NB4 (cell line): ENCODE measurements around the gene TLX2.

Experiments used
- DNase-seq: peaks from one replicate; pipeline ENCODE4 v3.0.0; 2010; ENCODE audit warnings: low read depth
- H3K4me3 ChIP-seq: one replicate; pipeline ENCODE4 v1.5.1; 2011; ENCODE audit warnings: mild to moderate bottlenecking, low read depth, low read length, moderate library complexity
- CTCF ChIP-seq: IDR thresholded peaks from one replicate; pipeline ENCODE4 v1.5.1; 2012; ENCODE audit warnings: low read depth, low read length
- MYC ChIP-seq: IDR thresholded peaks from 2 replicates; pipeline ENCODE4 v1.6.1; 2011; ENCODE audit warnings: low read depth, low read length
- POLR2A ChIP-seq: IDR thresholded peaks from 2 replicates; pipeline ENCODE4 v1.6.1; 2011; ENCODE audit warnings: mild to moderate bottlenecking; ENCODE audit not compliant: insufficient read length; ENCODE audit errors: extremely low read depth
- TF ChIP-seq, protein P1 (sequence below): IDR thresholded peaks from 2 replicates; pipeline ENCODE4 v1.6.1; 2011; ENCODE audit warnings: low read depth, low read length

The TLX2 gene

GRCh38 chr2:74536166-74536950 lies 22.1 kb downstream of the TLX2 start:
- no peak overlapping the region for H3K4me3 ChIP-seq
- DNase-seq: no peak
- TF ChIP-seq, protein P1, sequence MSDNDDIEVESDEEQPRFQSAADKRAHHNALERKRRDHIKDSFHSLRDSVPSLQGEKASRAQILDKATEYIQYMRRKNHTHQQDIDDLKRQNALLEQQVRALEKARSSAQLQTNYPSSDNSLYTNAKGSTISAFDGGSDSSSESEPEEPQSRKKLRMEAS: no peak
- TF ChIP-seq POLR2A (no peak), MYC (no peak), CTCF (no peak)

- TF ChIP-seq POLR2A: no peak
- TF ChIP-seq, protein P1: no peak
- TF ChIP-seq MYC: no peak
- TF ChIP-seq CTCF: no peak
- no peak for DNase-seq
- no peak overlapping the region for H3K4me3 ChIP-seq
These were observed 22.9 kb downstream of the TLX2 start for GRCh38 chr2:74537140-74537539.

DNA sequence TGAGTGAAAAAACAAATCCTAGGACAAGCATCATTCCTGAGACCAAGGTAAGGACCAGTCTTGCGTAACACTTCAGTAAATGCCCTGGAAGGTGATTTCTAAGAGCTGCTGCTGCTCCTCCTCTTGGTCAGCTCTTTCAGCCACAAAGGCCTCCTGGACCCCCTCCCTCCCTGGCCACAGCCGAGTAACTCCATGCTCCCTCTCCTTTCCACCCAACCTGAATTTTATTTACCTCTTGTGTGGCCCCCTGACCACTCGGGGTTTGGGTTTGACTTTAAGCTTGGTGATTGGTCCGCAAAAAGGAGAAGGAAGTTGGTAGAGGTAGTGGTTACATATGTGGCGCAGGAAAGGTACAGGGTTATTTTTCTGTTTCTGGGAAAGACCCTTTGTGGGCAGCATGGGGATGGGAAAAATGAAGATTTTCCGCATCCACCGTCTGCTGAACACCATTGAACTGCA lies 24.7 kb downstream of the TLX2 start:
- H3K4me3 ChIP-seq: no peak overlapping the region
- DNase-seq: peak; percentile 47
- TF ChIP-seq CTCF (no peak), POLR2A (no peak), MYC (no peak)
- TF ChIP-seq, protein P1: no peak

- no peak for DNase-seq
- no peak overlapping the region for H3K4me3 ChIP-seq
- TF ChIP-seq, protein P1: no peak
- TF ChIP-seq MYC (no peak), POLR2A (no peak), CTCF (no peak)
These were observed 26.0 kb downstream of the TLX2 start for GRCh38 chr2:74540291-74540690.

DNA sequence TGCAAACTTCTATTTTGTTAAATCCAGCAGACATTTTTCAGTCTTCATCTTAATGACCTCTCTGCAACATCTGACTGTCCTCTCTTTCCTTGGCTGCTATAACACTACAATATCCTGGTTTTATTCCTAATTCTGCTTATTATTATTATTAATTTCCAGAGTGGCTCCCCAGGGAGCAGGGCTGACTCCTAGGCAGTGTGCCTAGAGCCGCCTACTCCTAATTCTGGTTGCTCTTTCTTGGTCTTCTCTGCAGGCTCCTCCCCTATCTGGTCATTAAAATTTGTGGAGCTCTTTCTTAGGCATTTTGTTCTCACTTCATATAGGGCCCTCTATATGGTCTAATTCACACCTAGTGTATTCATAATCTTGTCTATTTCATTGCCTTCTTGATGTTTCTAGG lies 28.7 kb downstream of the TLX2 start:
- H3K4me3 ChIP-seq: no peak overlapping the region
- TF ChIP-seq MYC (no peak), CTCF (no peak), POLR2A (no peak)
- TF ChIP-seq, protein P1: no peak
- DNase-seq: no peak
